ENCODE results near the gene BNC2.
"Not testable (repeated sequence)": the region's sequence is repeated elsewhere in the genome, so short reads cannot be mapped to it uniquely, and the experiment has no call there.

BNC2 gene

GRCh38 chr9:16870596-16871335 lies at the start of gene BNC2:
BNC2 (minus strand) TSS chr9:16870670; CDS start chr9:16870648, 22 bp downstream.
- H3K4me3 ChIP-seq (ENCODE audit: low read depth, low read length), result peak within 1 kb of the TSS; percentile 85
- DNase-seq (ENCODE audit: low read depth), result peak; percentile 77
- peak; percentile 34 for TF ChIP-seq CTCF (conservative IDR thresholded peaks at IDR 0.05; ENCODE audit: low read depth, low read length)

- DNase-seq (ENCODE audit: low read depth), result no peak
- H3K4me3 ChIP-seq (ENCODE audit: low read depth, low read length), result no peak overlapping the region
- no peak for TF ChIP-seq CTCF (conservative IDR thresholded peaks at IDR 0.05; ENCODE audit: low read depth, low read length)
Observed at GRCh38 chr9:16918920-16919319, 48.5 kb upstream of the BNC2 start.

- H3K4me3 ChIP-seq (ENCODE audit: low read depth, low read length), result no peak overlapping the region
- TF ChIP-seq CTCF (conservative IDR thresholded peaks at IDR 0.05; ENCODE audit: low read depth, low read length), result no peak
- DNase-seq (ENCODE audit: low read depth), result no peak
Observed at GRCh38 chr9:16915126-16915831, 44.8 kb upstream of the BNC2 start.

- H3K4me3 ChIP-seq (ENCODE audit: low read depth, low read length), result no peak overlapping the region
- no peak for TF ChIP-seq CTCF (conservative IDR thresholded peaks at IDR 0.05; ENCODE audit: low read depth, low read length)
- DNase-seq (ENCODE audit: low read depth), result no peak
Observed at GRCh38 chr9:16912197-16912596, 41.7 kb upstream of the BNC2 start.

GRCh38 chr9:16908206-16908605 lies 37.7 kb upstream of the BNC2 start:
- not testable (repeated sequence) for DNase-seq (ENCODE audit: low read depth); H3K4me3 ChIP-seq (ENCODE audit: low read depth, low read length)

GRCh38 chr9:16904655-16905054 lies 34.2 kb upstream of the BNC2 start:
- no peak for DNase-seq (ENCODE audit: low read depth)
- no peak for TF ChIP-seq CTCF (conservative IDR thresholded peaks at IDR 0.05; ENCODE audit: low read depth, low read length)
- H3K4me3 ChIP-seq (ENCODE audit: low read depth, low read length), result no peak overlapping the region

- no peak overlapping the region for H3K4me3 ChIP-seq (ENCODE audit: low read depth, low read length)
- no peak for TF ChIP-seq CTCF (conservative IDR thresholded peaks at IDR 0.05; ENCODE audit: low read depth, low read length)
- DNase-seq (ENCODE audit: low read depth), result peak; percentile 23
Observed at GRCh38 chr9:16901590-16901989, 31.1 kb upstream of the BNC2 start.

Measured in choroid plexus epithelial cell (primary cell).